IPS-18c (cell line): ENCODE measurements around the gene GLDN.
"Not testable (repeated sequence)": the region's sequence is repeated elsewhere in the genome, so short reads cannot be mapped to it uniquely, and the experiment has no call there.

Source experiments
- H3K4me3 ChIP-seq: 2 replicates; pipeline ENCODE4 v1.7.0; 2013; ENCODE audit warnings: low read depth, mild to moderate bottlenecking, low read length, moderate library complexity; ENCODE audit not compliant: insufficient read depth
- H3K9me3 ChIP-seq: one replicate; pipeline ENCODE4 v1.6.1; 2013; ENCODE audit warnings: mild to moderate bottlenecking, low read length, moderate library complexity; ENCODE audit not compliant: control insufficient read depth, insufficient read depth

GLDN gene

DNA sequence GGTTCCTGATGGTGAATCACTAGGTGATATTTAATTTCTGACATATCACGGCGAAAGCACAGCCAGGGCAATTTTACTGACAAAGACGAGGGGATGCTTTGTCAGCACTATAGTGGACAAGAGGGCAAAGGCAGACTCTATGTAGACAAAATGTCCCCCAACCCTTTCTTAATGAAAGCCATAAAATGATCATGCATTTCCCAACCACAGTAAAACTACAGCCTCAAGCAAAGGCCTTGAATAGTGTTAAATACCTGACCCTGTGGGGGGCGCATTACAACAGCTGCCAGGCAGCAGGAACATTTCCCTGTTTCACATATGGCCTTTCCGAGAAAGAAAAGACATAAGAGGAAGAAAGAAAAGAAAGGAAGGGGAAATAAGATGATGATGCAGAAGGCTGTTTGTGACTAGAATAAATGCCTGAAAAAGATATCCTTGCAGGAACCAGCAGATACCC lies 49.5 kb downstream of the GLDN start:
- Histone ChIP-seq H3K9me3 (no peaks in the 10 kb centered on the region), H3K4me3 (no peak overlapping the region)

DNA sequence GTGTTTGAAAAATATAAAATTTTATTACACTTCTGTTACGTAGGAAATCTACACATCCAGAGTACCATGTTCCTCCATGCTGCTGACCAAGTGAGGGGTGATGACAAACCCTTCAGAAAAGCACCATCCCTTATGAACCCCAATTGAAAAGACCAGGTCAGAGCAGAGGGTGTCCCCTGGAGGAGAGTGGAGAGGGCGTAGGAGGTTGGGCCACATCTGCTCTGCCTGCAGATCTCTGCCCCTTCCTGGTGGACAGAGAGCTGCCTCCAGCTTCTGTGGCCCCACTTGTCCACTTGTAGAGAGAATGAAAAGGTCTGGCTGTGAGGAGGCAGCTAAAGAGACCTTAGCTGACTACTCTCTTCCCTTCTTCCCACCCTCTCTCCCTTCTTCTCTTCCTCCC lies 55.5 kb downstream of the GLDN start:
- Histone ChIP-seq H3K9me3 (no peaks in the 10 kb centered on the region), H3K4me3 (no peak overlapping the region)

DNA sequence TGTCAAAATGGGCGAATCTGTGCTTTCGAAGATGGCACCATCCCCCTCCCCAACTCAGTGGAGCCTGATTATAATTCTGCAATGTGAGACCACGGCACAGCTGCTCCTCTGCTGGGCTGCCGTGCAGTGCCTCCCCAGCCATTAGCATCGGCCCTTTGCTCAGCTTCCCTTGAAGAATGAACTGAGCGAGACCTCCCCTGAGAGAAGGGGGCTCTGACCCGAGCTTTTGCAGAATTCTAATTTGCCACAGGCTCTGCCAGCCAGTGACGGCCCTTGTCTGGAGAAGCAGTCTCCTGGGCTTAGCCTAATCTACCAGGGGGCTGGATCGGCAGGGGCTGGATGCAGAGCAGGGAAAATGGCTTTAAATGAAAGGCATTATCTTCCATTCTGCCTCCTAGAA lies 57.2 kb downstream of the GLDN start:
- no peak overlapping the region for H3K4me3 ChIP-seq
- no peaks in the 10 kb centered on the region for H3K9me3 ChIP-seq

DNA sequence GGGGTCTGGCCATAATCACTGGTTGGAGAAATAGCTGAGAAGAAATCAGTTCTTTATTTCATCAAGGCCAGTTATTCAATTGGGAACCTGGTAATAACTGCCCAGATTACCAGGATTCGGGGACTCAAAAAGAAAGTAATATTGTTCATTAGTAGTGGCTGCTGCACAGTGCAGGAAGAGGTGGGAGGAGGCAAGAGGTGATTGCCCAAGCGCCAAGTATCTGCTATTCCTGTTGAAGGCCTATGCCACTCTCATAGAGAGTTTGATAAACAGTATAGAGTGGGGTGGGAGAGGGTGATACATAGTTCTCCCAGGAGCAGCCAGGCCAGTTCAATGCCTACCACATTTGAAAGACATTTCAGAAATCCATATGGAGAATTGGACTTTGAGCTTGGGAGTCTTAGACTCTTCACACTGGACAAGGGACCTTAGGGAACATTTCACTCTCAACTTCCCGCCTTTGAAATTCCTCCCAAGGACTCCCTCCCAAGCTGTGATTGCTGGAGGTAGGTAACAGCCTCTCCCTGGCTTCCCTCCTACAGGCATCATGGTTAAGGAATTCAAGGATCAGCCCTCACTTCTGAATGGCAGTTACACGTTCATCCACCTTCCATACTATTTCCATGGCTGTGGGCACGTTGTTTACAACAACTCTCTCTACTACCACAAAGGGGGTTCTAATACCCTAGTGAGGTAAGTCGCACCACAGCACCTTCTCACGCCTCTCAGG lies 59.8 kb downstream of the GLDN start:
- Histone ChIP-seq H3K4me3 (no peak overlapping the region), H3K9me3 (no peaks in the 10 kb centered on the region)

GRCh38 chr15:51401872-51402517 lies 60.5 kb downstream of the GLDN start:
- H3K4me3 ChIP-seq: no peak overlapping the region
- no peaks in the 10 kb centered on the region for H3K9me3 ChIP-seq

GRCh38 chr15:51403072-51403878 lies 61.8 kb downstream of the GLDN start:
- Histone ChIP-seq H3K4me3 (no peak overlapping the region), H3K9me3 (no peaks in the 10 kb centered on the region)

DNA sequence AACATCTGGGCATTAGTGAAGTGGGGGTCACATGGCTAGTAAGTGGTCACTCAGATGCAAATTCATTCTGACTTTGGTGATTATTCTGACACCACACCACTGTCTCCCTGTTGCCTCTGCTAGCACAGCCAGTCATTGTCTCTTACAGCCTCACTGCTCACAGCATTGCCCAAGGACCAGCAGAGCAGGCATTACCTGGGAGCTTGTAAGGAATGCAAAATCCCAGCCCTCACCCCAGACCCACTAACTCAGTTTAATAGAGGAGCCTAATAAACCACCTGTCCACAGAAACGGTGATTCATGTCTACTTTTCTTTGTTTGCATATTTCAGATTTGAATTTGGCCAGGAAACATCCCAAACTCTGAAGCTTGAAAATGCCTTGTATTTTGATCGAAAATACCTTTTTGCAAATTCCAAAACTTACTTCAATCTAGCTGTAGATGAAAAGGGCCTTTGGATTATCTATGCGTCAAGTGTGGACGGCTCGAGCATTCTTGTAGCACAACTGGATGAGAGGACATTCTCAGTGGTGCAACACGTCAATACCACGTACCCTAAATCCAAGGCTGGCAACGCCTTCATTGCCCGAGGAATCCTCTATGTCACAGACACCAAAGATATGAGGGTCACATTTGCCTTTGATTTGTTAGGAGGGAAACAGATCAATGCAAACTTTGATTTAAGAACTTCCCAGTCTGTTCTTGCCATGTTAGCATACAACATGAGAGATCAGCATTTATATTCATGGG lies 62.7 kb downstream of the GLDN start:
- Histone ChIP-seq H3K4me3 (no peak overlapping the region), H3K9me3 (no peaks in the 10 kb centered on the region)

- no peaks in the 10 kb centered on the region for H3K9me3 ChIP-seq
- no peak overlapping the region for H3K4me3 ChIP-seq
Observed at GRCh38 chr15:51405693-51406523, 64.5 kb downstream of the GLDN start.

DNA sequence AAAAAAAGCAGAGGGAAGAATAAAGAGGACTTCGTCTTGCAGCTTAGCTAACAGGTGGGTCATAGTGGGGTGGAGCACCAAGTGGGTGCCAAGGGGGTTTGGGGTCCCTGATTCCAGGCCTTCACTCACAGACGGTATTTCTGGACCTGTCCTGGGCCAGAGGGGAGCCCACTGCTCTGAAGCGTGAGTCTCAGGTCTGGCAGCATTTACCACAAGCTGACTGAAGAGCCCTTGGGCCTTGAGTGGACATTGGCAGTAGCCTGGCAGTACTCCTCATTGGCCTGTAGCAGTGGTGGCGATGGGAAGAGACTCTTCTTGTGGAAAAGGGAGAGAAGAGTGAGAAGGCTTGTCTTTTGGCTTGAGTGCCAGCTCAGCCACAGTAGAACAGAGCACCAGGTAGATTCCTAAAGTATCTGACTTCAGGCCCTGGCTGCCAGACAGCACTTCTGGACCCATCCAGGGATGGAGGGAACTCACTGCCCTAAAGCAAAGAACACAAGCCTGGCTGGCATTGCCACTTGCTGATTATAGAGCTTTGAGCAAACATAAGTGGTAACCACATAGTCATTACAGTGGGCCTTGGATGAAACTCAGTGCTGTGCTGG lies 72.9 kb downstream of the GLDN start:
- H3K4me3 ChIP-seq: no peak overlapping the region

GRCh38 chr15:51416129-51416528 lies 74.7 kb downstream of the GLDN start:
- Histone ChIP-seq H3K9me3 (no peaks in the 10 kb centered on the region), H3K4me3 (no peak overlapping the region)

More for the DNA sequence above, 72.9 kb downstream of the GLDN start:
- no peaks in the 10 kb centered on the region for H3K9me3 ChIP-seq

DNA sequence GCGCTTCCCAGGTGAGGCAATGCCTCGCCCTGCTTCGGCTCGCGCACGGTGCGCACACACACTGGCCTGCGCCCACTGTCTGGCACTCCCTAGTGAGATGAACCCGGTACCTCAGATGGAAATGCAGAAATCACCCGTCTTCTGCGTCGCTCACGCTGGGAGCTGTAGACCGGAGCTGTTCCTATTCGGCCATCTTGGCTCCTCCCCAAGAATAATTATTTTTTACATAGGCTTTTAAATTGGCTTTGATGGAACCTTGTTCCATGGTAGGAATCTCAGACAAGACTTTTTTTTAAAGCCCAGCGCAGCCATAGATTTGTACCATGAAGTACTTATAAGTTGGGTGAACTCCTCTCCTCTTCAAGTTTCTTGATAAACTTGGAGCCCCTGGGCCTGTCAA lies 81.6 kb downstream of the GLDN start:
- H3K4me3 ChIP-seq, H3K9me3 ChIP-seq: not testable (repeated sequence)

- no peaks in the 10 kb centered on the region for H3K9me3 ChIP-seq
- no peak overlapping the region for H3K4me3 ChIP-seq
Observed at GRCh38 chr15:51424780-51425179, 83.3 kb downstream of the GLDN start.

DNA sequence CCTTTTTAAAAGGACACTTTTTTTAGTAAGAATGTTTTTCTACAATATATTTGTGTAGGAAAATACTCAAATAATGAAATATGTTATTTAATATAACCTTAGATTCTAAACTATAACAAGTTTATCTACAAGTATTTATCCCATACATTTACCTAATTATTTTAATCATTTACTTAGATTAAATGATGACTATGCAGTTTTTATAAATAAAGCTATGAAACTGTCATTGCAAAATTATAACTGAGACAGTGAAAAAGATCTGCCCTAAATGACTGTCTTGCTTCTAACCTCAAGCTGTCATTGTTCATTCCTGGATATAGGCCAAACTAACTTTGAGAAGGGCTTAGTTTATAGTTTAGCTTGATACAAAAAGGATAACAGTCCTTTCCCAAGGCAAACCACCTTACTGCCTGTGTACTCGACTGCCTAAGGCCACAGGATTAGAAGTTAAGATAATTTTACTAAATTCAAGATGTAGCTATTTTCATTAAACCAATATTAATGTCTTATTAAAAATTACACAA lies 84.1 kb downstream of the GLDN start:
- Histone ChIP-seq H3K4me3 (no peak overlapping the region), H3K9me3 (no peaks in the 10 kb centered on the region)

DNA sequence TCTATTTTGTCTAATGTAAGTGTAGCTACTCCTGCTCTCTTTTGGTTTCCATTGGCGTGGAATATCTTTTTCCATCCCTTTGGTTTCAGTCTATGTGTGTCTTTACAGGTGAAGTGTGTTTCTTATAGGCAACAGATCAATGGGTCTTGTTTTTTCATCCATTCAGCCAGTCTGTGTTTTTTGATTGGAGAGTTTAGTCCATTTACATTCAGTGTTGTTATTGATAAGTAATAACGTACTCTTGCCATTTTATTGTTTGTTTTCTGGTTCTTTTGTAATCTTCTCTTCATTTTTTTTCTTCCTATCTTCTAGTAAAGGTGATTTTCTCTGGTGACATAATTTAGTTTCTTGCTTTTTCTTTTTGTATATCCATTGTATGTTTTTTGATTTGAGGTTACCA lies 97.1 kb downstream of the GLDN start:
- no peaks in the 10 kb centered on the region for H3K9me3 ChIP-seq
- no peak overlapping the region for H3K4me3 ChIP-seq

DNA sequence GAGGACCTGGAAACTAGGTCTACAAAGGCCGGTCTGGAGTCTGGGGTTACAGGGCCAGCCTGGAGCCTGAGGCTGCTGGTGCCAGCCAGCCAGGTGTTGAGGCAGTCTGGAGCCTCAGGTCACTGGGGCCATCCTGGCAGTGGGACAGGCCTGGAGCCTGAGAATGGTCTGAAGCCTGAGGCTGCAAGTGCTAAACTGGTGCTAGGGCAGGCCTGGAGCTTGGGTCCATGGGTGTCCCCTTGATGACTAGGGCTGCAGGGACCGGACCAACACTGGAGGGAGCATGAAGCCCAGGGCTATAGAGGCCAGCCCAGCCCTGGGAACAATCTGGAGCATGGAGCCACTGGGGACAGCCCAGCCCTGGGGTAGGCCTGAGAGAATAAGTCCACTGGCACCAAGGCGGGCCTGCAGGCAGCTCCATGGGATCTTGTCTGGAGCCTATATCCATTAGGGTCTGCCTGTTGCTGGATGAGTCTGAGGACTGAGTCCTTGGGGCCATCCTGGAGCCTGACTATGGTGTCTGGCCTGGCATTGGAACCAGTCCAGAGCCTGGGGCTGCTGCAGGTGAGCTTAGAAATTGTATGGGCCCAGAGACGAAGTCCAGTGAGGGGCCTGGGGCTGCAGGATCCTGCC lies 101.9 kb downstream of the GLDN start:
- Histone ChIP-seq H3K4me3 (no peak overlapping the region), H3K9me3 (no peaks in the 10 kb centered on the region)

GRCh38 chr15:51444112-51444511 lies 102.7 kb downstream of the GLDN start:
- Histone ChIP-seq H3K4me3 (no peak overlapping the region), H3K9me3 (no peaks in the 10 kb centered on the region)
